Measurements from ENCODE around the gene GJA4. TPM values are rescaled to one million over a fixed set of nuclear protein-coding genes. Genes with fewer than 3 reads are reported as not detected.

The GJA4 gene
- total and polyA plus RNA-seq, 7 experiments from 2014 or later = not detected

- peak in 1 of 9 donors; percentile 29 for DNase-seq
Observed at GRCh38 chr1:34781071-34781843, 11.5 kb upstream of the GJA4 start, which contains the start of gene GJB3. TSS of gene GJB3 (plus strand) at chr1:34781214. CDS start at chr1:34784763, 3,549 bp downstream.

GRCh38 chr1:34781844-34782391, 10.9 kb upstream of the GJA4 start:
- no peaks in the 10 kb centered on the region for H3K27me3 ChIP-seq (ENCODE audit: control insufficient read depth in 2 of 2, insufficient read depth in 2 of 2, low read length in 2 of 2)
- H3K4me3 ChIP-seq (ENCODE audit: low read length) = no peak overlapping the region
- intact Hi-C loops (cut with micrococcal nuclease) = no loop called here
- H3K4me1 ChIP-seq (ENCODE audit: control insufficient read depth in 2 of 2, insufficient read depth in 2 of 2, low read length in 2 of 2) = no peaks in the 10 kb centered on the region
- ATAC-seq (no peak), DNase-seq (no peak)
- Mint-ChIP-seq H3K36me3 (no peaks in the 10 kb centered on the region), H3K27ac (no peak overlapping the region), H3K4me3 (peak overlapping the region in 6 of 10 donors; percentile 5 to 39 (median 26)), H3K9me3 (no peaks in the 10 kb centered on the region), H3K27me3 (peaks cover 54 to 75% (median 61%) of the 10 kb centered on the region in 5 donors), H3K4me1 (peaks cover 0 to 11% (median 0%) of the 10 kb centered on the region in 7 donors)
- POLR2A ChIA-PET = no interaction called here
- H3K36me3 ChIP-seq (ENCODE audit: control insufficient read depth in 2 of 3, insufficient read depth in 3 of 3, low read length in 3 of 3) = no peaks in the 10 kb centered on the region
- CTCF ChIA-PET = interaction anchor here (0.7 kb wide), 1 partner anchor 1751 kb away, joined by 3 read pairs; no protein-coding TSS in a partner anchor
- H3K9me3 ChIP-seq (ENCODE audit: control insufficient read depth in 2 of 3, low read length in 3 of 3) = no peaks in the 10 kb centered on the region
- no peak overlapping the region for H3K27ac ChIP-seq (ENCODE audit: low read depth, low read length)

More at GRCh38 chr1:34781071-34781843, 11.5 kb upstream of the GJA4 start, which contains the start of gene GJB3:
- Histone ChIP-seq H3K36me3 (ENCODE audit: control insufficient read depth in 2 of 3, insufficient read depth in 3 of 3, low read length in 3 of 3) (no peaks in the 10 kb centered on the region), H3K27ac (ENCODE audit: low read depth, low read length) (no peak within 1 kb of the TSS), H3K9me3 (ENCODE audit: control insufficient read depth in 2 of 3, low read length in 3 of 3) (no peaks in the 10 kb centered on the region), H3K4me1 (ENCODE audit: control insufficient read depth in 2 of 2, insufficient read depth in 2 of 2, low read length in 2 of 2) (no peaks in the 10 kb centered on the region), H3K27me3 (ENCODE audit: control insufficient read depth in 2 of 2, insufficient read depth in 2 of 2, low read length in 2 of 2) (no peaks in the 10 kb centered on the region), H3K4me3 (ENCODE audit: low read length) (peak within 1 kb of the TSS; percentile 6)
- CTCF ChIA-PET = no interaction called here
- H3K9me3 Mint-ChIP-seq = no peaks in the 10 kb centered on the region
- H3K4me3 Mint-ChIP-seq = peak within 1 kb of the TSS in 7 of 10 donors; percentile 21 to 66 (median 51)
- H3K27me3 Mint-ChIP-seq = peaks cover 49 to 68% (median 55%) of the 10 kb centered on the region in 5 donors
- ATAC-seq = no peak
- no peak within 1 kb of the TSS for H3K27ac Mint-ChIP-seq
- POLR2A ChIA-PET = no interaction called here
- H3K4me1 Mint-ChIP-seq = peaks cover 0 to 6% (median 0%) of the 10 kb centered on the region in 7 donors
- intact Hi-C loops (cut with micrococcal nuclease) = no loop called here
- no peaks in the 10 kb centered on the region for H3K36me3 Mint-ChIP-seq

- no peak for DNase-seq
- POLR2A ChIA-PET = no interaction called here
- H3K27me3 Mint-ChIP-seq = peaks cover 33 to 57% (median 41%) of the 10 kb centered on the region in 5 donors
- peaks cover 0 to 11% (median 0%) of the 10 kb centered on the region in 7 donors for H3K4me1 Mint-ChIP-seq
- H3K27ac Mint-ChIP-seq = no peak overlapping the region
- H3K27me3 ChIP-seq (ENCODE audit: control insufficient read depth in 2 of 2, insufficient read depth in 2 of 2, low read length in 2 of 2) = no peaks in the 10 kb centered on the region
- intact Hi-C loops (cut with micrococcal nuclease) = loop anchor here in 1 of 2 donors (5.0 kb wide), 1 partner anchor 203 kb away; the partner anchor contains the start of gene TMEM35B
- ATAC-seq = no peak
- H3K27ac ChIP-seq (ENCODE audit: low read depth, low read length) = no peak overlapping the region
- H3K9me3 Mint-ChIP-seq = no peaks in the 10 kb centered on the region
- CTCF ChIA-PET = interaction anchor here (0.6 kb wide), 1 partner anchor 963 kb away, joined by 3 read pairs; no protein-coding TSS in a partner anchor
- H3K4me3 Mint-ChIP-seq = peak overlapping the region in 1 of 10 donors; percentile 11
- H3K4me1 ChIP-seq (ENCODE audit: control insufficient read depth in 2 of 2, insufficient read depth in 2 of 2, low read length in 2 of 2) = no peaks in the 10 kb centered on the region
- no peaks in the 10 kb centered on the region for H3K9me3 ChIP-seq (ENCODE audit: control insufficient read depth in 2 of 3, low read length in 3 of 3)
- H3K36me3 Mint-ChIP-seq = no peaks in the 10 kb centered on the region
- H3K36me3 ChIP-seq (ENCODE audit: control insufficient read depth in 2 of 3, insufficient read depth in 3 of 3, low read length in 3 of 3) = no peaks in the 10 kb centered on the region
- no peak overlapping the region for H3K4me3 ChIP-seq (ENCODE audit: low read length)
Observed at GRCh38 chr1:34784751-34785221, 8.0 kb upstream of the GJA4 start.

GRCh38 chr1:34785231-34785874, 7.4 kb upstream of the GJA4 start:
- Histone ChIP-seq H3K9me3 (ENCODE audit: control insufficient read depth in 2 of 3, low read length in 3 of 3) (no peaks in the 10 kb centered on the region), H3K27ac (ENCODE audit: low read depth, low read length) (no peak overlapping the region), H3K36me3 (ENCODE audit: control insufficient read depth in 2 of 3, insufficient read depth in 3 of 3, low read length in 3 of 3) (no peaks in the 10 kb centered on the region), H3K27me3 (ENCODE audit: control insufficient read depth in 2 of 2, insufficient read depth in 2 of 2, low read length in 2 of 2) (no peaks in the 10 kb centered on the region), H3K4me3 (ENCODE audit: low read length) (no peak overlapping the region), H3K4me1 (ENCODE audit: control insufficient read depth in 2 of 2, insufficient read depth in 2 of 2, low read length in 2 of 2) (no peaks in the 10 kb centered on the region)
- H3K27me3 Mint-ChIP-seq = peaks cover 27 to 59% (median 37%) of the 10 kb centered on the region in 5 donors
- ChIA-PET POLR2A (no interaction called here), CTCF (interaction anchor here (0.6 kb wide), 1 partner anchor 962 kb away, joined by 3 read pairs; no protein-coding TSS in a partner anchor)
- no peak for DNase-seq
- peaks cover 0 to under 1% (median 0%) of the 10 kb centered on the region in 11 donors for H3K9me3 Mint-ChIP-seq
- no peaks in the 10 kb centered on the region for H3K36me3 Mint-ChIP-seq
- no peak for ATAC-seq
- peaks cover 0 to 11% (median 0%) of the 10 kb centered on the region in 7 donors for H3K4me1 Mint-ChIP-seq
- H3K4me3 Mint-ChIP-seq = peak overlapping the region in 1 of 10 donors; percentile 11
- H3K27ac Mint-ChIP-seq = no peak overlapping the region
- intact Hi-C loops (cut with micrococcal nuclease) = loop anchor here in 1 of 2 donors (5.0 kb wide), 1 partner anchor 202 kb away; the partner anchor contains the start of gene TMEM35B

- Histone ChIP-seq H3K36me3 (ENCODE audit: control insufficient read depth in 2 of 3, insufficient read depth in 3 of 3, low read length in 3 of 3) (no peaks in the 10 kb centered on the region), H3K4me1 (ENCODE audit: control insufficient read depth in 2 of 2, insufficient read depth in 2 of 2, low read length in 2 of 2) (no peaks in the 10 kb centered on the region), H3K27me3 (ENCODE audit: control insufficient read depth in 2 of 2, insufficient read depth in 2 of 2, low read length in 2 of 2) (no peaks in the 10 kb centered on the region), H3K27ac (ENCODE audit: low read depth, low read length) (no peak overlapping the region), H3K4me3 (ENCODE audit: low read length) (no peak overlapping the region), H3K9me3 (ENCODE audit: control insufficient read depth in 2 of 3, low read length in 3 of 3) (no peaks in the 10 kb centered on the region)
- DNase-seq = no peak
- ChIA-PET POLR2A (no interaction called here), CTCF (interaction anchor here (1.1 to 1.4 kb wide), 4 partner anchors 12 to 83 kb away, joined by 3 to 5 read pairs (median 4); no protein-coding TSS in a partner anchor)
- no peak for ATAC-seq
- Mint-ChIP-seq H3K4me1 (peaks cover 0 to 14% (median 0%) of the 10 kb centered on the region in 7 donors), H3K27me3 (peaks cover 22 to 53% (median 39%) of the 10 kb centered on the region in 5 donors), H3K27ac (no peak overlapping the region), H3K36me3 (no peaks in the 10 kb centered on the region), H3K9me3 (peaks cover 0 to 2% (median 0%) of the 10 kb centered on the region in 11 donors), H3K4me3 (no peak overlapping the region)
- intact Hi-C loops (cut with micrococcal nuclease) = loop anchor here (1.0 to 5.0 kb wide), 3 partner anchors 66 to 201 kb away; partner anchors contain the start of gene TMEM35B (in 1 of the 2)
Observed at GRCh38 chr1:34785875-34786470, 6.8 kb upstream of the GJA4 start.
